ENCODE data around the gene ATP6V1G3. TPM values are rescaled to one million over a fixed set of nuclear protein-coding genes. Genes with fewer than 3 reads are reported as not detected.

ATP6V1G3 gene
- total and polyA plus RNA-seq, 9 of the 15 experiments (the other 6 are each of a cell fraction or from before 2014, with no cell fraction given): 0.32 TPM; not detected in 8

DNA sequence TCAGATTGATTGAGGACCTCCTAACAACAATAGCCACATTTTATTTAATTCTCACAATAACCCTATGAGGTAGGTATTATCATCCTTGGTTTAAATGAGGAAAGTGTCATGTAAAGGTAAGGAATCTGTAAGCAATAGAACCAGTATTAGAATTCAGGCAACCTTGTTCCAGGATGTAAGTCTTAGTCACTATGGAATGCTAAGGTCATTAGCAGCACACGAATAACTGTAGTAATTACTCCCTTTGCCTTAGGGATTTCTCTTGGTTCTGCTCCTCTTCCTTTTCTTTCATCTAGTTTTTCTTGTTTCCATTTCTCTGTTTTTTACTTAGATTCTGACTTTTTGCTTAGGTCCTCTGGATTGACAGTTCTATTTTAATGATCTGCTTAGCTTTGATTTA, 23.1 kb upstream of the ATP6V1G3 start (continued):
- TF ChIP-seq, protein P1, sequence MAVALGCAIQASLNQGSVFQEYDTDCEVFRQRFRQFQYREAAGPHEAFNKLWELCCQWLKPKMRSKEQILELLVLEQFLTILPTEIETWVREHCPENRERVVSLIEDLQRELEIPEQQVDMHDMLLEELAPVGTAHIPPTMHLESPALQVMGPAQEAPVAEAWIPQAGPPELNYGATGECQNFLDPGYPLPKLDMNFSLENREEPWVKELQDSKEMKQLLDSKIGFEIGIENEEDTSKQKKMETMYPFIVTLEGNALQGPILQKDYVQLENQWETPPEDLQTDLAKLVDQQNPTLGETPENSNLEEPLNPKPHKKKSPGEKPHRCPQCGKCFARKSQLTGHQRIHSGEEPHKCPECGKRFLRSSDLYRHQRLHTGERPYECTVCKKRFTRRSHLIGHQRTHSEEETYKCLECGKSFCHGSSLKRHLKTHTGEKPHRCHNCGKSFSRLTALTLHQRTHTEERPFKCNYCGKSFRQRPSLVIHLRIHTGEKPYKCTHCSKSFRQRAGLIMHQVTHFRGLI (CRISPR knock-in tag; IDR thresholded peaks at IDR 0.05): no peak

DNA sequence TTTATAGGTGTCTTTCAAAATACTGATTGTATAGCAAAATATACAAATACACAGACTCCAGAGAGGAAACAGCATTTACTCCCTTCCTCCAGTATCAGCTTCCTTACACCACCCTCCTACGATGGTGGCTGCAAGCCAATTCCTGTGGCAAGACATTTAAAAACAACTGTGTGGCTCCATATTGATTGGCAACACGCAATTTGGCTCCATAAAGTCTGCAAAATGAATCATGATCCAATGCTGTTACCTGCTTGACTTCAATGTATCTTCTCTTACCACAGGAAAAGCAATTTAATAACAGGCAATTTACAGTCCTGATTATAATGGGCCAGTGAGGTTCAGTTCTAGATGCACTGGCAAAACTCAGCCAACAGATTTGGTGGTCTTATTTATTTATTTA, 19.7 kb upstream of the ATP6V1G3 start:
- no peak overlapping the region for H3K4me3 ChIP-seq
- no peaks in the 10 kb centered on the region for H3K9me1 ChIP-seq (ENCODE audit: control insufficient read depth, insufficient read depth, low read length)
- no peaks in the 10 kb centered on the region for H3K9me3 ChIP-seq (replicated peaks; ENCODE audit: control insufficient read depth, insufficient read depth, low read depth, low read length)
- H3K27ac ChIP-seq (ENCODE audit: extremely low read depth, low read depth, low read length): no peak overlapping the region
- no TSS peak for BruUV-seq (replicated peaks)
- 0% methylated on average over 2 of the region's 2 CpGs for WGBS (ENCODE audit: insufficient coverage, low coverage, missing lambda C conversion rate)
- no peak overlapping the region for H3K9ac ChIP-seq (ENCODE audit: insufficient read depth in 1 of 2, low read depth in 2 of 2, low read length in 2 of 2)
- peaks cover 0 to 11% of the 10 kb centered on the region in 2 experiments; a peak in 1 of 5 replicates for H3K4me1 ChIP-seq (replicated peaks in 1 of 2; ENCODE audit: control insufficient read depth in 2 of 2, insufficient read depth in 2 of 2, low read length in 2 of 2)
- no peak for FAIRE-seq
- no peaks in the 10 kb centered on the region for H3K79me2 ChIP-seq (ENCODE audit: control insufficient read depth, insufficient read depth, low read length)
- intact Hi-C loops (cut with micrococcal nuclease): no loop called here
- H3K36me3 ChIP-seq (ENCODE audit: control insufficient read depth, insufficient read depth, low read length): no peaks in the 10 kb centered on the region
- ChIA-PET CTCF (ENCODE audit: low intra/inter-chr PET ratio) (no interaction called here), POLR2A (interaction anchor here (0.7 to 1.0 kb wide), 3 partner anchors 9 to 16 kb away, joined by 3 to 4 read pairs (median 4); no protein-coding TSS in a partner anchor)
- no peak for TF ChIP-seq ZNF3 (CRISPR knock-in tag; IDR thresholded peaks at IDR 0.05)
- peak; percentile 72 for TF ChIP-seq NFIC (IDR thresholded peaks at IDR 0.05)
- TF ChIP-seq PML (IDR thresholded peaks at IDR 0.05; ENCODE audit: low read length): no peak
- TF ChIP-seq NUFIP1 (IDR thresholded peaks at IDR 0.05; ENCODE audit: partially characterized antibody): no peak
- TF ChIP-seq ZBTB17 (CRISPR knock-in tag; IDR thresholded peaks at IDR 0.05): no peak
- no peak for TF ChIP-seq PCBP1 (IDR thresholded peaks at IDR 0.05; ENCODE audit: low read depth, low read length, poor library complexity, severe bottlenecking)
- DNase-seq (ENCODE audit: extremely low read depth in 1 of 4, low spot score in 3 of 4): peak in 2 of 4 experiments; percentile 11 to 45
- ATAC-seq: peak; percentile 55
- H4K20me1 ChIP-seq (replicated peaks; ENCODE audit: control insufficient read depth, insufficient read depth, low read length): no peaks in the 10 kb centered on the region
- H3K4me2 ChIP-seq (ENCODE audit: insufficient read depth, low read length): no peak overlapping the region
- H2AFZ ChIP-seq (ENCODE audit: low read depth, low read length): peak overlapping the region; percentile 56
- in situ Hi-C loops (cut with MboI): no loop called here
- H3K27me3 ChIP-seq (ENCODE audit: control insufficient read depth in 2 of 2, insufficient read depth in 2 of 2, low read length in 2 of 2): no peaks in the 10 kb centered on the region

All from K562 (cell line).